Head of caudate nucleus (tissue), 42 donors: ENCODE measurements around the gene MAPK11.

Experiments
- DNase-seq, 42 donors: peaks; one replicate each; pipeline versions ENCODE4 v3.0.0 to v3.0.0-alpha.2; 2020 to 2021; ENCODE audit warnings: mixed read lengths in 7 of 42
- intact Hi-C: fragments of 100-400 bp; cut with DNase I; formaldehyde crosslinking; loops from one replicate; pipeline ENCODE4 v1.15.0; 2022

MAPK11 gene

DNA sequence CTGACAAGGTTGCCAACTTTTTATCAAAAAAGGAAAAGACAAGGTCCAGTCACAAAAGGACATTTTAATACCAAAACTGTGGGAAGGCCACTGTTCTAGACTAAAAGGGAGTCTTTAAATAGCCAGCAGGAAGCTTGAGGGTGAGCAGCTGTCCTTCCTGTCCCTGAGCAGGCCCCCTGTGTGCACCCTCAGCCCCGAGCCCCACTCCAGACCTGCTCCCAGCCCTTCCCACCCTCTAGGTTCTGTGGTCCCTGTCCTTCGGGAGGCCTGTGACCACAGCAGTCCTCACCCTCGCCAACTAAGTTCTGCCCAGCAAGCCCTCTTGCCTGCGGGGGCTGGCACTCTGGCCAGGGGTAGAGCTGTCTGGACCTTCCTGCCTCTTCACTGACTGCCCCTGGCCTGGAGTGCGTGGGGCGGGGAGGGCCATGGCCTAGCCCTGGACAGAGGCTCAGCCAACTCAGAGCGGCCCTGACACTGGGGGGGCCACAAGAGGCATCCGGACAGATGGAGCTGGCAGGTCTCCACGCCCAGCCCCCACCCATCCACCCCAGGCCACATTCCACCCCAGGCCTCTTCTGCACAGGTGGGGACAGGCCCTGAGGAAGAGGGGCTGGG, 38.9 kb upstream of the MAPK11 start:
- intact Hi-C loops: no loop called here
- DNase-seq: peak in 1 of 42 donors; percentile 16

GRCh38 chr22:50308597-50308935, 38.4 kb upstream of the MAPK11 start:
- peak in 39 of 42 donors; percentile 44 to 80 (median 68) for DNase-seq
- intact Hi-C loops: no loop called here

DNA sequence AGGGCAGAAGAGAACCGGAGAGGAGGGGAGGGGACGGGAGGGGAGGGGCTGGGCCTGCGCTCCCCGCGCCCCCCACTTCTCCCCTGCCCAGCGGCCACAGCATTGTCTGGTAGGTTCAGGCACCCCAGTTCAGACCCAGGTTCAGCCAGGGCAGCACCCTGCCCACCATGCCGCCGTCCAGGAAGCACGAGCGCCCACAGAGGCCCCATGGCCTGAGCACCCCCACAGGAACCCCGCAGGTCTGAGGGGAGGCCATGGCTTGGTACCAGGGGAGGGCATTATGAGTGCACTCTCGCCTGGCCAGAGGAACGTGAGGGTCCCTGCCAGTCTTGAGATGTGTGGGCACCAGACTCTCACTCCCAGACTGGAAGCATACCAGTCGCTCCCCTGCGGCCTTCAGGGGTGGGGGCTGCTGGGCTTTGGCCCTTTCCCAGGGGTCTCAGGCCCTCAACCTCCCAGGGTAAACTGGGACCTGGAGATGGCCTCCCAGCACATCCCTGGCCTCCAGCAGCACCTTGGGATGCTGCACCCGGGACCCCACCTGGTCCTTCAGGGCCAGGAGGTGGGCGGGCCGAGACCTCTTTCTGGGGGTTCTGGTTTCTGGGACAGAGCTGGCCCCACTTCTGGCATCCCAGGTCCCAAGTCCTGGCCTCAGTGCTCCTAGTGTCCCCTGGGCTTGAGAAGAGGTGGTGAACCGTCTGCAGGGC, 37.9 kb upstream of the MAPK11 start:
- intact Hi-C loops: no loop called here
- peak in 4 of 42 donors; percentile 13 to 42 (median 28) for DNase-seq

DNA sequence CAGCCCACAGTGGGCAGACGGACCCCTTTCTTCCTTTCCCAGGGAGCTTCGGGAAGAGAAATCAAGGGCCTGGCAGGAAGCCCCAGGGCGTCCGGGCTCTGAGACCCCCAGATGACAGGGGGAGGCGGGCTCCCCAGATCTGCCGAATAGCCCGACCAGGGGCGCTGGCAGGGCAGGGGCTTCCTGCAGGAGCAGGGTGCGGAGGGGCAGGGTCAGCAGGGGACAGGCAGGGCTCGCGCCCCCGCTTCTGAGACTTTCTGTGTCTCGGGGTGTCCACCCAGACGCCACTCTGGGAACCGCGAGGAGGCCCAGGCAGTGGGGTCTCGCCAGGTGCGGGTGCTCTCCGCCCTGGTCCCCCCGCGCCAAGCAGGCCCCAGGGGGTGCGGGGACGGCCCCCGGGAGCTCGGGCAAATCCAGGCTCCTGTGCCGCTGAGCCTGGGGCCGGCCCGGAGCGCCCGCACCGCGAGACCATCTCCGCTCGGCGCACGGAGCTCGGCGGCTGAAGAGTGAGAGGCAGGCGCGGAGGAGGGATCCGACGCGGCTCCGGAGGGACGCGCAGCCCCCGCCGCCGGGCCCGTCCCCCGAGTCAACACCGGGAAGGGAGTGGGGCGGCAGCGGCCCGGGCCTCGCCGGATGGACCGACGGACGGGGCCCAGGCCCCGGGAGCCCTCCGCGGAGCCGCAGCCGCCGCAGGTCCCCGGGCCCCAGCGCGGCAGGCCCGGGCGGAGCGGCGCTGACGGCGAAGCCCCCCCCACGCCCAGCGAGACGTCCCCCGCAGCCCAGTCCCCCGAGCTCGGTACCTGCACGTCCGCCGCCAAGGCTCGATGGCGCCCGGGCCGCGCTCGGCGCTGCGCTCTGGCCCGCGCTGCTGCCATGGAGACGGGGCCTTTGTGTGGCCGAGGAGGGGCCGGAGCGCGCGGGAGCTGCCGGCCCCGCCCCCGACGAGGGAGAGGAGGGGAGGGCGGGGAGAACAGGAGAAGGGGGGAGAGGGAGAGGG, 36.9 kb upstream of the MAPK11 start, which contains the start of gene PLXNB2:
Gene PLXNB2, minus strand, starts transcription at position 894 of the 997 bp plus-strand sequence. CDS start 17,062 bp downstream, outside the sequence.
- peak; percentile 45 to 91 (median 82) for DNase-seq
- intact Hi-C loops: no loop called here

DNA sequence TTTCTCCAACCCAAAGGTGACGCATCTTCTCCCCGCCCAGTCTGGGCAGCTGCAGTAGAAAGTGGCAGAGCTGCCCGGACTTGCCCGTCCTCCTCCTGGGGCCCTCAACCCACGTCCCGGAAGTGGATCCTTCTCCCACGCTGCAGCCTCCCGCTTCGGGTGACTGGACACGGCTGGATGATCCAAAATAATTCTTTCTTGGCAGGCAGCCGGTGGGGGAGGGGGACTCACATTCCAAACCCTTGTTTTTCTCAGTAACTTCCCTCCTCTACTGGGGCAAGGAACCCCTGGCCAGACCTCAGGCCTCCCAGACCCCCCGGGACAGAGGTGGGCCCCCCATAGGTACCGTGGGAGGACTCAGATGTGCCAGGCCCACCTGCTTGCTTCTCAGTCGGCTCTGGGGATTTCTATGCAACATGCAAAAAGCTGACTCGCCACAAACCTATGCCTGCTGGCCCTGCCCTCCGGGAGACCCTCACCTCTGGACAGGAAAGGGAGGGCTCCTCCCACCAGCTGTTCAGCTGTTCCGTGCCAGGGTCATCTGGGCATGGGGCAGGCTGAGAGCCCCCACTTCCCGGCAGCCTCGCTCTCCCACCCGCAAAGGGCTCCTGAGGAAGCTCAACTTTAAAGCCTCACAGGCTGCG, 35.9 kb upstream of the MAPK11 start:
- DNase-seq: peak in 35 of 42 donors; percentile 38 to 88 (median 59)
- intact Hi-C loops: no loop called here

DNA sequence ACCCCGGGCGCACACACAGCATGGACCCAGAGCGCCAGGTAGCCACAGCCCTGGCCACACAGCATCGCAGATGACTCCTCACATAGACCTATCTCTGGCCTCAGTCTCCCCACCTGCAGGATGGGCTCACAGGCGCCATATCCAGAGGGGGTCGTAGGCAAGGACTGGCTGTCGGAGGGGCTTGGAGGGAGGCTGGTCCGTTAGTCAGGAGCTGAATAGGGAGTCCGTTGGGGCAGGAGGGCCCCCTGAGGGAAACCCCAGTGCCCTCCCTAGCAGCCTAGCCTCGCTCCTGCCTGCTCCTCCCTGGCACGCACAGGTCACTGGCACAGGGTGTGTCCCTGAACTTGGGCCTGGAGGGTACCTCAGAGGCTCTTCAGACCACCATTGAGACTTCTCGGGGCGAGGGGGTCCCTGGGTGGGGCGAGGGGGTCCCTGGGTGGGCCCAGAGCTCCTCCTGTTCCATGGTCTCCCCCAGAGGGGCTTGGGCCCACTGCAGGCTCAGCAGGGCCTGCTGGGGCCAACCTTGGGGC, 35.3 kb upstream of the MAPK11 start:
- no peak for DNase-seq
- intact Hi-C loops: no loop called here

GRCh38 chr22:50304528-50305392, 34.6 kb upstream of the MAPK11 start:
- DNase-seq: peak in 30 of 42 donors; percentile 31 to 78 (median 52)

DNA sequence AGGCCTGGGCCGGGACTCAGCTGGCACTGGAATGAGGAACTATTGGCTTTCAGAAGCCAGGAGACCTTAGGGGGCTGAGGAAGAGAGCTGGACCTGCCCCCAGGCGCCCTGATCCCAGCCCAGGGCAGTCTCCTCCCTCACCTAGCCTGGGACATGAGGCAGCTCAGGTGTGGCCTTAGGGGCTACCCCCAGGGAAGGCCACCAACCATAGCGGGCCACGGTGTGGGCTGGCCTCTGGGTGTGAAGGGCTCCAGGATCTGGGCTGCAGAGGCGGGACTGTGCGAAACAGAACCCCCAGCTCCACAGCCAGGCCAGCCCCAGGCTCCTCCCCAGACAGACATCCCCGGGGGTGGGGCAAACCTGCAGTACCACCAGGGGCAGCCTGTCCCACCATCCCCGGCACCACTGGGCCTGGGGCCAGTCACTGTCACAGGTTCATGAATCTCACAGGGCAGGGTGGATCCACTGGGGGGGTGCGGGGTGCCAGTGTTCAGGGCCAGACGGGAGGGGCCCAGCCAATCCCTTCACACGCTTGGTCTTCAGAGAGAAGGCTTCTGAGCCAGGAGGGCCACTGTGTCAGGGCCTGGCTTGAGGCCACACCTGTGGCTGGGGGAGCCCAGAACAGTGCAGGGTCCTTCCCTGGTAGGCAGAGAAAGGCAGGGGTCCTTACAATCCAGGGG, 33.8 kb upstream of the MAPK11 start:
- intact Hi-C loops: no loop called here
- peak in 23 of 42 donors; percentile 31 to 73 (median 55) for DNase-seq

More at GRCh38 chr22:50304528-50305392, 34.6 kb upstream of the MAPK11 start:
- intact Hi-C loops: no loop called here

DNA sequence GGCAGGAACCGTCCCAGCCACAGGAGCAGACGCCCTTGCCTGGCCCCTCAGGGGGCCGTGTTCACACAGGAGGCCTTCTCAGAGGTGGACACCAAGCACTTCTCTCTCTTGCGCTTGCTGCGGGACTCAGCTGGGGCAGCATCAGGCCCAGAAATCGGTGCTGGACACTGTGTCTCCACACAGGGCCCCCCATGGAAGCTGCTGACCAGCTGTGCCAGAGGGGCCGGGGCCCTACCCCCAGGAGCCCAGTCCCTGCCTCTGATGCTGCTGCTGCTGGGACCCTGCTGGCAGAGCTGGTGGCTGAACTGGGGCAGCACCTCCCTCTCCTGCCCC, 33.3 kb upstream of the MAPK11 start:
- intact Hi-C loops: no loop called here
- DNase-seq: peak in 8 of 42 donors; percentile 36 to 77 (median 62)

GRCh38 chr22:50302564-50302963, 32.4 kb upstream of the MAPK11 start:
- no peak for DNase-seq
- intact Hi-C loops: no loop called here

DNA sequence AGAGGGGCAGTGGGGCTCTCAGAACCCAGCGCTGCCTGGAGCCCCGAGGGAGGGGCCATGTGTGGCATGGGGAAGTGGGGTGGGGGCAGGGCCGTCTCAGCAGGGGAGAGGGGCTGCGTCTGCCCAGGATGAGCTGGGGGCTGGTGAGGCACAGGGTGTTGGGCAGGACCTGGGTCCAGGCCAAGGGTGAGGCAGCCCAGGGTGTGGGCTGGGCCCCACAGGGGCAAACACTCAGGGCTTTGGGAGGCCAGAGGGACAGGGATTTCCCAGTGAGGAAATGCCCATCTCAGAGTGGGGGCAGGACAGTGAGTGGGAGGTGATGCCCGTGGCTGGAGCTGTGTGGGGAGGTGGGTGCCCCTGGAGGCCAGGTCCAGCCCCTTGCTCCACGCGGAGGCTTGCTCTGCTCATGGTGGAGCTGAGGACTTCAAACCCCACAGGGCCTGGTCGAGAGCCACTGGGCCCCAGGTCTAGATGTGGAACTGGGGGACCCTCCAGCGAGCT, 31.9 kb upstream of the MAPK11 start:
- intact Hi-C loops: no loop called here
- DNase-seq: peak in 1 of 42 donors; percentile 29

- intact Hi-C loops: no loop called here
- DNase-seq: no peak
These were observed 31.4 kb upstream of the MAPK11 start for GRCh38 chr22:50301581-50301991.

DNA sequence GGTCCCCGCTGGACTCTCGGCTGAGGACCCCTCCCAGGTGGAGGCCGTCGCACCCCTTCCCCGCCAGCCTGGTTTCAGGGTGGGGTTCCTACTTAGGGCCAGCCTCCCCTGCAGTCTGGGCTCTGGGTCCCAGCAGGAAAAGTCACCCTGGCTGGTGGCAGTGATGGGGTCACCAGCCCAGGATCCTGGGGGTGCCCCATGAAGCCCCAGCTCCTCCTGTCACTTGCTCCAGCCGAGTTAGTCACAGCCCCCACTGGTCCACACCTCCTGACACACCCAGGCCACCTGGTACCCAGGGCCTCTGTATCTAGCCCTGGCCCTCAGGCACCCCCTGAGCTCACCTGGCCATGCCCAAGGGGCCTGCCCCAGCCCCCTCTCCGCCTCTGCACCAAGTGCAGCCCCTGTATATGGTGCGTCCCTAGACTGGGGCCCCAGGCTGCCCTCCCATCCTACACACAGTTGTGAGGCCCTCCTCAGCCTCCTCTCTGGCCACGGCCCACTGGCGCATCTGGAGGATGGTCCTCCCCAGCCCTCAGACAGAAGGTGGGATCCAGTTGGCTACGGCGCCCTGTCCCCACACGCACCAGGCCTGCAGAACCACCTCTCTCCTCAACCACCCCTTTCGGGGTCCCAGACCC, 30.6 kb upstream of the MAPK11 start:
- no peak for DNase-seq
- intact Hi-C loops: no loop called here

GRCh38 chr22:50299785-50300619, 29.8 kb upstream of the MAPK11 start:
- DNase-seq: peak in 2 of 42 donors; percentile 18 to 29
- intact Hi-C loops: no loop called here

DNA sequence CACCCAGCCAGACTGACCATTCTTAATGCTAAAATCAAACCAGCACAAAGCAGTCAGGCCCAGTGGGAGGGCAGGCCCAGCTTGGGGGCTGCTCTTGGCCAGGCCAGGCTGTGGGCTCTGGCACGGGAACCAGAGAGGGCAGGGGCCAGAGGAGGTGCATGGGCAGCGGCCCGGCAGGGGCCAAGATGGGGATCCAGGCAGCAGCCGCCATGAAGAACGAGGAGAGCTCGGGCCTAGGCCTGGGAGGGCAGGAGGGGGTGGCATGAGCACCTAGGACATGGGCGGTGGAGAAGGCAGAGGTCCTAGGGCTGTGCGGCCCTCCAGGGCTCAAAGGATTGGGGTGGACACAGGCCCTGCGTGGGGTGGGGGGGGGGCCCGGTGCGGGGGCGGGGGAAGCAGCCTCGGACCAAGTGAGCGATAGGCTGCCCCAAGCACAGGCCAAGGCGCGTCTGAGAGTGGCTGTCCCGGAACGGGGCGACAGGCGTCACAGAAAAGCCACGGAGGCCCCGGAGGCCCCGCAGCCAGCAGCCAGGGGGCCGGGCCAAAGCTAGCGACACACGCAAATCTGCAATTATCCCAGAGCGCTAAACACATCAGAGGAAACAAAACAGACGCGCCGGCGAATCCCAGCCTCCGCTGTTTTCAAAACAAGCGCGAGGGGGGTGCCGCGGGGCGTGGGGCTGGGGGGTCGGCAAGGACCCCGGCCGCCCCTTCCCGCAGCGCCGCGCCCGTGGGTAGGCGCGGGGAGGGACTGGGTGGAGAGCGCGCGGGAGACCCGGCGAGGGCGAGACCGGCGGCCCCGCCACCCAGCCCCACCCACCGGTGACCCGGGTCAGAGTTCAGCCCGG, 29.0 kb upstream of the MAPK11 start:
- intact Hi-C loops: no loop called here
- peak in 3 of 42 donors; percentile 12 to 32 (median 28) for DNase-seq
